ENCODE results near the gene NEK6. TPM values are rescaled to one million over a fixed set of nuclear protein-coding genes. Genes with fewer than 3 reads are reported as not detected.

NEK6 gene
- total RNA-seq, 1 experiment from 2014 or later: 66.6 TPM

DNA sequence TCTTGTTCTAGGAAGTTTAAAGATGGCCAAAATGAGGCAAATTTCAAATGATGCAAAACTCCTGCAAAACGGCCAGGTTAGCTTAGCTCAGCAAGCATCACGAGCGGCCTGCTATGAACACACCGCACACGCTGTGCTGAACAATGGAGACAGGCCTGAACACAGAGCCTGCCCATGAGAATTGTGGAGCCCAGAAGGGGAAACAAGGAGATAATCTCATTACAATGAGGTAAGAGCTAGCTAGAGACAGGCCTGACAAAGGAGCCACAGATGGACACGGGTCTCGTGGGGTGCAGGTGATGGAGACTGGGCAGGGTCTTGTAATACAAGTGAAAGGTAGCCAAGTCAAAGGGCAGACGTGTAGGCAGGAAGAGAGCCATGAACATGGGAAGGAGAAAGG is 107.3 kb downstream of the NEK6 start:
- H3K4me1 Mint-ChIP-seq (ENCODE audit: low read depth, unreplicated experiment): peaks cover 19% of the 10 kb centered on the region
- DNase-seq: no peak
- H3K4me3 ChIP-seq (ENCODE audit: low read depth, low read length): no peak overlapping the region
- intact Hi-C loops (cut with micrococcal nuclease; ENCODE audit: unreplicated experiment): no loop called here
- ChIA-PET CTCF (no interaction called here), POLR2A (no interaction called here)
- H3K27me3 Mint-ChIP-seq (ENCODE audit: insufficient read depth, unreplicated experiment): no peaks in the 10 kb centered on the region
- peaks cover 1% of the 10 kb centered on the region; the same call in 1 of the 2 replicates for H3K36me3 ChIP-seq (ENCODE audit: control insufficient read depth, insufficient read depth, low read length)
- no TSS peak for BruUV-seq (replicated peaks)
- H3K9me3 Mint-ChIP-seq (ENCODE audit: unreplicated experiment): no peaks in the 10 kb centered on the region
- no peak overlapping the region for H3K27ac Mint-ChIP-seq (ENCODE audit: unreplicated experiment)
- no peaks in the 10 kb centered on the region; the same call in 1 of the 2 replicates for H3K4me1 ChIP-seq
- H3K36me3 Mint-ChIP-seq (ENCODE audit: insufficient read depth, unreplicated experiment): peaks cover 24% of the 10 kb centered on the region
- TF ChIP-seq, protein P1, sequence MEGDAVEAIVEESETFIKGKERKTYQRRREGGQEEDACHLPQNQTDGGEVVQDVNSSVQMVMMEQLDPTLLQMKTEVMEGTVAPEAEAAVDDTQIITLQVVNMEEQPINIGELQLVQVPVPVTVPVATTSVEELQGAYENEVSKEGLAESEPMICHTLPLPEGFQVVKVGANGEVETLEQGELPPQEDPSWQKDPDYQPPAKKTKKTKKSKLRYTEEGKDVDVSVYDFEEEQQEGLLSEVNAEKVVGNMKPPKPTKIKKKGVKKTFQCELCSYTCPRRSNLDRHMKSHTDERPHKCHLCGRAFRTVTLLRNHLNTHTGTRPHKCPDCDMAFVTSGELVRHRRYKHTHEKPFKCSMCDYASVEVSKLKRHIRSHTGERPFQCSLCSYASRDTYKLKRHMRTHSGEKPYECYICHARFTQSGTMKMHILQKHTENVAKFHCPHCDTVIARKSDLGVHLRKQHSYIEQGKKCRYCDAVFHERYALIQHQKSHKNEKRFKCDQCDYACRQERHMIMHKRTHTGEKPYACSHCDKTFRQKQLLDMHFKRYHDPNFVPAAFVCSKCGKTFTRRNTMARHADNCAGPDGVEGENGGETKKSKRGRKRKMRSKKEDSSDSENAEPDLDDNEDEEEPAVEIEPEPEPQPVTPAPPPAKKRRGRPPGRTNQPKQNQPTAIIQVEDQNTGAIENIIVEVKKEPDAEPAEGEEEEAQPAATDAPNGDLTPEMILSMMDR (IDR thresholded peaks at IDR 0.05; ENCODE audit: insufficient read depth in 1 of 2, low read depth in 1 of 2, low read length in 1 of 2, severe bottlenecking in 1 of 2, unreplicated experiment in 1 of 2): no peak
- H3K4me3 Mint-ChIP-seq (ENCODE audit: unreplicated experiment): no peak overlapping the region
- no peaks in the 10 kb centered on the region for H3K9me3 ChIP-seq
- no peaks in the 10 kb centered on the region for H3K27me3 ChIP-seq (replicated peaks; ENCODE audit: control insufficient read depth, insufficient read depth, low read length)

DNA sequence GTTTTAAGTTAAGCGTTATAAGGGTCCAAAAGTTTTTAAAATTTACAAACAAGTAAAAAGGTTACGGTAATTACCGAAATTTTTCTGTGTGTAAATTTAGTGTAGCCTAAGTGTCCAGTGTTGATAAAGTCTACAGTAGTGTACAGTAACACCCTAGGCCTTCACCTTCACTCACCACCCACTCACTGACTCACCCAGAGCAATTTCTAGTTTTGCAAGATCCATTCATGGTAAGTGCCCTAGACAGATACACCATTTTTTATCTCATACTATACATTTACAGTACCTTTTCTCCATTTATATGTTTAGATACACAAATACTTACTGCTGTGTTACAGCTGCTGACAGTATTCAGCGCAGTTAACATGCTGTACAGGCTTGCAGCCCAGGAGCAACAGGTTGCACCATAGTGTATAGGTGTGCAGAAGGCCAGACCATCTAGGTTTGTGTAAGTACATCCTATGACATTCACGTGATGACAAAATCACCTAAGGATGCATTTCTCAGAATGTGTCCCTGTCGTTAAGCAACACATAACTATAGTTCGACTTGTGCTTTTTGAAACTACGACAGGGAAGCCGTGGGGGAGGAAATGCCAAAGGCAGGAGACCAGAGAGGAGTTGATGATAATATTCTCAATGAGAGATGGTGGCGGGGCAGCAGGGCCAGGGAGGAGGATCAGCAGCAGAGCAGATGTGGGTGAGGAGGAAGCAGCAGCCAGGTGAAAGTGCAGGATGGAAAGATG is 108.9 kb downstream of the NEK6 start:
- Mint-ChIP-seq H3K4me1 (ENCODE audit: low read depth, unreplicated experiment) (peaks cover 23% of the 10 kb centered on the region), H3K36me3 (ENCODE audit: insufficient read depth, unreplicated experiment) (peaks cover 30% of the 10 kb centered on the region), H3K4me3 (ENCODE audit: unreplicated experiment) (no peak overlapping the region), H3K27ac (ENCODE audit: unreplicated experiment) (no peak overlapping the region), H3K9me3 (ENCODE audit: unreplicated experiment) (no peaks in the 10 kb centered on the region), H3K27me3 (ENCODE audit: insufficient read depth, unreplicated experiment) (no peaks in the 10 kb centered on the region)
- TF ChIP-seq, protein P1 (IDR thresholded peaks at IDR 0.05; ENCODE audit: insufficient read depth in 1 of 2, low read depth in 1 of 2, low read length in 1 of 2, severe bottlenecking in 1 of 2, unreplicated experiment in 1 of 2): no peak
- no peak for DNase-seq
- Histone ChIP-seq H3K9me3 (no peaks in the 10 kb centered on the region), H3K27me3 (replicated peaks; ENCODE audit: control insufficient read depth, insufficient read depth, low read length) (no peaks in the 10 kb centered on the region), H3K36me3 (ENCODE audit: control insufficient read depth, insufficient read depth, low read length) (peaks cover 1% of the 10 kb centered on the region; the same call in 1 of the 2 replicates), H3K4me1 (no peaks in the 10 kb centered on the region), H3K4me3 (ENCODE audit: low read depth, low read length) (no peak overlapping the region)
- CTCF ChIA-PET: no interaction called here
- intact Hi-C loops (cut with micrococcal nuclease; ENCODE audit: unreplicated experiment): no loop called here
- no TSS peak for BruUV-seq (replicated peaks)
- POLR2A ChIA-PET: no interaction called here

- Mint-ChIP-seq H3K9me3 (ENCODE audit: unreplicated experiment) (no peaks in the 10 kb centered on the region), H3K4me3 (ENCODE audit: unreplicated experiment) (no peak overlapping the region), H3K27ac (ENCODE audit: unreplicated experiment) (no peak overlapping the region), H3K4me1 (ENCODE audit: low read depth, unreplicated experiment) (peaks cover 27% of the 10 kb centered on the region), H3K36me3 (ENCODE audit: insufficient read depth, unreplicated experiment) (peaks cover 28% of the 10 kb centered on the region), H3K27me3 (ENCODE audit: insufficient read depth, unreplicated experiment) (no peaks in the 10 kb centered on the region)
- H3K4me3 ChIP-seq (ENCODE audit: low read depth, low read length): no peak overlapping the region
- POLR2A ChIA-PET: no interaction called here
- H3K9me3 ChIP-seq: no peaks in the 10 kb centered on the region
- no peaks in the 10 kb centered on the region for H3K4me1 ChIP-seq
- H3K27me3 ChIP-seq (replicated peaks; ENCODE audit: control insufficient read depth, insufficient read depth, low read length): no peaks in the 10 kb centered on the region
- BruUV-seq (replicated peaks): no TSS peak
- TF ChIP-seq, protein P1 (IDR thresholded peaks at IDR 0.05; ENCODE audit: insufficient read depth in 1 of 2, low read depth in 1 of 2, low read length in 1 of 2, severe bottlenecking in 1 of 2, unreplicated experiment in 1 of 2): no peak
- CTCF ChIA-PET: no interaction called here
- H3K36me3 ChIP-seq (ENCODE audit: control insufficient read depth, insufficient read depth, low read length): peaks cover 1% of the 10 kb centered on the region; the same call in 1 of the 2 replicates
- intact Hi-C loops (cut with micrococcal nuclease; ENCODE audit: unreplicated experiment): no loop called here
- DNase-seq: no peak
Measured at GRCh38 chr9:124368692-124369091, 110.9 kb downstream of the NEK6 start.

All from Caco-2 (cell line).